ENCODE measurements around the gene TMEM248.

DNA sequence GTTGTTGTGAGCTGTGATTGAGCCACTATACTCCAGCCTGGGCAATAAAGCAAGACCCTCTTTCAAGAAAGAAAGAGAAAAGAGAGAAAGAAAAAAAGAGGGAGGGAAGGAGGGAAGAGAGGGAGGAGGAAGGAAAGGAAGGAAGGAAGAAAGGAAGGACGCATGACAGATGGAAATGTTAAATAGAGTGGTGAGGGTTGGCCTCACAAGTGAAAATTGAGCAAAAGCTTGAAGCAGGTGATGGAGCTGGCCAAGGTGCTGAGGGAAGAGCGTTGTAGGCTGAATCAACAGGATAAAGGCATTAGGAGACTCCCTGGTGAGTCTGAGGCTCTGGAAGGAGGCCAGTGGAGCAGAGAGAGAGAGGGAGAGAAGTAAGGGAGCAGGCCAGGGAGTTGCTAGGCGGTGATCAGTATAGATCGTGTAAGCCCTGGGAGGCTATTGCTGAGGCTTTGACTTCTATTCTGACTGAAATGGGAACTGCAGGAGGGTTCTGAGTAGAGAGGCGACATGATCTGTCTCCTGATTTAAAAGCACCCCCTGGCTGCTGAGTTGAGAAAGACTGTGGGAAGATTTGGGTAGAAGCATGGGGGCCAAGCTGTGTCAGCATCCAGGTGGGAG is 26.5 kb upstream of the TMEM248 start:
- TF ChIP-seq, protein P1, sequence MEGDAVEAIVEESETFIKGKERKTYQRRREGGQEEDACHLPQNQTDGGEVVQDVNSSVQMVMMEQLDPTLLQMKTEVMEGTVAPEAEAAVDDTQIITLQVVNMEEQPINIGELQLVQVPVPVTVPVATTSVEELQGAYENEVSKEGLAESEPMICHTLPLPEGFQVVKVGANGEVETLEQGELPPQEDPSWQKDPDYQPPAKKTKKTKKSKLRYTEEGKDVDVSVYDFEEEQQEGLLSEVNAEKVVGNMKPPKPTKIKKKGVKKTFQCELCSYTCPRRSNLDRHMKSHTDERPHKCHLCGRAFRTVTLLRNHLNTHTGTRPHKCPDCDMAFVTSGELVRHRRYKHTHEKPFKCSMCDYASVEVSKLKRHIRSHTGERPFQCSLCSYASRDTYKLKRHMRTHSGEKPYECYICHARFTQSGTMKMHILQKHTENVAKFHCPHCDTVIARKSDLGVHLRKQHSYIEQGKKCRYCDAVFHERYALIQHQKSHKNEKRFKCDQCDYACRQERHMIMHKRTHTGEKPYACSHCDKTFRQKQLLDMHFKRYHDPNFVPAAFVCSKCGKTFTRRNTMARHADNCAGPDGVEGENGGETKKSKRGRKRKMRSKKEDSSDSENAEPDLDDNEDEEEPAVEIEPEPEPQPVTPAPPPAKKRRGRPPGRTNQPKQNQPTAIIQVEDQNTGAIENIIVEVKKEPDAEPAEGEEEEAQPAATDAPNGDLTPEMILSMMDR (IDR thresholded peaks at IDR 0.05): no peak
- no peak for TF ChIP-seq POLR2A (IDR thresholded peaks at IDR 0.05)
